GM12864 (cell line): ENCODE measurements around the gene CNPY4.

ENCODE experiments used
- DNase-seq: peaks from one replicate; pipeline ENCODE4 v3.0.0-alpha.2; 2011; ENCODE audit warnings: low read depth
- H3K4me3 ChIP-seq: 2 replicates; pipeline ENCODE4 v1.5.1; 2011; ENCODE audit warnings: mild to moderate bottlenecking, low read depth, low read length, control low read depth
- TF ChIP-seq, protein P1 (sequence below): IDR thresholded peaks from 2 replicates; pipeline ENCODE4 v1.5.1; 2011; ENCODE audit warnings: low read depth, mild to moderate bottlenecking, moderate library complexity, low read length, control low read depth, inconsistent platforms; ENCODE audit errors: missing control alignments

Gene CNPY4

DNA sequence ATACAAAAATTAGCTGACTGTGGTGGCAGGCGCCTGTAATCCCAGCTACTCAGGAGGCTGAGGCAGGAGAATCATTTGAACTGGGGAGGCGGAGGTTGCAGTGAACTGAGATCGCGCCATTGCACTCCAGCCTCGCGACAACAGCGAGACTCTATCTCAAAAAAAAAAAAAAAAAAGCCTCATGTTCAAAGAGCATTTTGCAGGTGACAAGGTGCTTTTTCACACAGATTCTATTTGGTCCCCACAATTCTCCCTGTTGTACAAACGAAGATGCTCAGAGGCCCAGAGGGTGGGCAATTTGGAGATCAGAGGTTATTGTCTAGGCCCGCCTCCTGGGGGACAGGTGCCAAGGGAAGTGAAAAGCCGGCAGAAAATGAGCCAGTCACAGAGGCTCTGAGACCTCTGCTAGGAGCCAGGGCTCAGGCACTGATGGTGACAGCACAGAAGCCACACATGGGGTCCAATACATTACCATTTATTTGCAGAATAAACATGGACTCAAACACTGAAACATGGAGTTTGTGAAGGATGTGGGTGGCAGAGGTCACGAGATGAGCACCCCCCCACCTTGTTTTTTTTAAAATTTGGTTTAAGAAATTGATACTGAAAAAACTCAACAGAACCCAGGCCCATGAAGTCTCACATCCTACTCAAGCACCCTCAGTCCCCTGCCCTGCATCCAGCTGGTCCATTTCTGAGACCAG, 49.9 kb downstream of the CNPY4 start:
- TF ChIP-seq, protein P1, sequence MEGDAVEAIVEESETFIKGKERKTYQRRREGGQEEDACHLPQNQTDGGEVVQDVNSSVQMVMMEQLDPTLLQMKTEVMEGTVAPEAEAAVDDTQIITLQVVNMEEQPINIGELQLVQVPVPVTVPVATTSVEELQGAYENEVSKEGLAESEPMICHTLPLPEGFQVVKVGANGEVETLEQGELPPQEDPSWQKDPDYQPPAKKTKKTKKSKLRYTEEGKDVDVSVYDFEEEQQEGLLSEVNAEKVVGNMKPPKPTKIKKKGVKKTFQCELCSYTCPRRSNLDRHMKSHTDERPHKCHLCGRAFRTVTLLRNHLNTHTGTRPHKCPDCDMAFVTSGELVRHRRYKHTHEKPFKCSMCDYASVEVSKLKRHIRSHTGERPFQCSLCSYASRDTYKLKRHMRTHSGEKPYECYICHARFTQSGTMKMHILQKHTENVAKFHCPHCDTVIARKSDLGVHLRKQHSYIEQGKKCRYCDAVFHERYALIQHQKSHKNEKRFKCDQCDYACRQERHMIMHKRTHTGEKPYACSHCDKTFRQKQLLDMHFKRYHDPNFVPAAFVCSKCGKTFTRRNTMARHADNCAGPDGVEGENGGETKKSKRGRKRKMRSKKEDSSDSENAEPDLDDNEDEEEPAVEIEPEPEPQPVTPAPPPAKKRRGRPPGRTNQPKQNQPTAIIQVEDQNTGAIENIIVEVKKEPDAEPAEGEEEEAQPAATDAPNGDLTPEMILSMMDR = no peak
- no peak overlapping the region for H3K4me3 ChIP-seq
- no peak for DNase-seq

DNA sequence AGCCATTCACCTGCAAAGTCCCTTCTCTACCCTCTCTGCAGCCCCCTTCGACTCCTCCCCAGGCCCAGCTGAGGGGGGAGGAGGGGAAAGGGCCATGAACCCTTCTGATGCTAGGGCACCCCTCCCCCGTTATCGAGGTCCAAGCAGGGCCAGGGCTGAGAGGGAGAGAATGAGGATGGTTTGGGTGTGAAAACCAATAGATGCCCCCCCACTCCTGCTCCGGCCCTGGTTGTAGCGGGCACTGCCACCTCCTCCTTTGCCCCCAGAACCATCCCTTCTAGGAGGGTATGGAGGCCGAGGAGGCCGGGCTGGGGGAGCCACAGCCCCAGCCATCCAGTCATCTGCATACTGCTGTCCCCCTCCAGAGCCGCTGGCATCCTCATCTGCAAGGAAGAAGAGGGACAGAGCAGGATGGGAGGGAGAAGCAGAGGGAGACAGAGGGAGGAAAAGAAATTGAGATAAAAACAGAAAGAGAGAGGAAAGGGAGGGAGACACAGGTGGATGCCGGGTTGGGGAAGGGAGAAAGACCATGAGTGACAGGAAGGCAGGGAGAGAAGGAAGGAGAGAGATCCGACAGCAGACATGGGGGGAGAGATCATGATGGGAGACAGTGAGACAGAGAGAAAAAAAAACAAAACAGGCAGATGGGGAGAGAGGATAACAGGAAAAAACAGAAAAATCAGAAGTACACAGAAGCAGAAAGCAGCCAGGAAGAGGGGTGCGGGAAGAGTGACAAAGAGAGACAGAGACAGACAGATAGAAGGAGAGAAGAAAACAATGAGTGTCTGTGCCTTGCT, 50.9 kb downstream of the CNPY4 start:
- TF ChIP-seq, protein P1 = no peak
- no peak for DNase-seq
- H3K4me3 ChIP-seq = no peak overlapping the region

DNA sequence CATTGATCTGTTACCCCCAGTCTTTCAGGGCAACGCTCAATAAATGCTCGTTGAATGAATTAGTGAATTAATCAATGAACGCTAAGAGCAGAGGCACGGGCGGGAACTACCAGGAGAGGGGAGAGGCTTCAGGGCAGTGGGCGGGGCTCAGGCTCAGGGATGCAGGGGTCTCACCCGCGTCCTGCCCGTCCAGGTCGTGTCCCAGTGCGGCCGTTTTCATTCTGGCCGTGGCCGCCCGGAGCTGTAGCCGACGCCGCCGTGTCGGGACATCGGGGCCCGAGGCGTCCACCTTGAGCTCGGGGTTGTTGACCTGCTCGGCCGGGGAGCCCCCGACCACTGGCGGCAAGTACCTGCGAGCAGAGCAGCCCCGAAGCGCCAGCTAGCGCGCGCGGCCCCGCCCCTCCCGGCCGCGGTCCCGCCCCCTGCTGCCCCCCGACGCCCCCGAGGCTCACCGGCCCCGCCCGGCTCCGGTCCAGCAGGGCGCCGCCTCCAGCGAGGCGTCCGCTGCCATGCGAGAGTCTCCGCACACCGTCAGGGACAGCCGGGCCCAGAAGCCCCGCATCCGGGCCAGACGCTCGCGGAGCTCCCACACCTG, 51.8 kb downstream of the CNPY4 start:
- DNase-seq = no peak
- peak overlapping the region; percentile 11; the same call in 1 of the 2 replicates for H3K4me3 ChIP-seq

DNA sequence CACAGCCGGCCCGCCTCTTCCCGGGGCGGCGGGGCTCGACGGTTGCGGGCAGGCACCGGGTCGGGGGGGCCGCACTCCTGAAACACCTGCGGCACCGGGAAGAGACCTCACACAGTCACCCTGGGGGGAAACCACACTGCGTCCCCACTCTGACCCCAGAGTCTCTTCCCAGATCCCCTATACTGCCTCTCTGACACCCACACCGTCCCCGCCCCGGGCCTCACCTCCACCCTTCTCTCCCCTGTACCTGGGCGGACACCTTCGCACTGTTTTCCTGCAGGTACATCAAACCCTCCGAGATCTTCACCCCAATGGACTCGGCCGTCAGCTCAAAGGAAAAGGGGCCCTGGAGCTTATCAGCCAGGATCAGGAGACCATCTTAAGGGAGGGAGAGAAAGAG, 52.4 kb downstream of the CNPY4 start:
- no peak overlapping the region; the same call in 1 of the 2 replicates for H3K4me3 ChIP-seq
- no peak for DNase-seq
- TF ChIP-seq, protein P1 = no peak

More for the DNA sequence above, 51.8 kb downstream of the CNPY4 start:
- TF ChIP-seq, protein P1 = no peak

DNA sequence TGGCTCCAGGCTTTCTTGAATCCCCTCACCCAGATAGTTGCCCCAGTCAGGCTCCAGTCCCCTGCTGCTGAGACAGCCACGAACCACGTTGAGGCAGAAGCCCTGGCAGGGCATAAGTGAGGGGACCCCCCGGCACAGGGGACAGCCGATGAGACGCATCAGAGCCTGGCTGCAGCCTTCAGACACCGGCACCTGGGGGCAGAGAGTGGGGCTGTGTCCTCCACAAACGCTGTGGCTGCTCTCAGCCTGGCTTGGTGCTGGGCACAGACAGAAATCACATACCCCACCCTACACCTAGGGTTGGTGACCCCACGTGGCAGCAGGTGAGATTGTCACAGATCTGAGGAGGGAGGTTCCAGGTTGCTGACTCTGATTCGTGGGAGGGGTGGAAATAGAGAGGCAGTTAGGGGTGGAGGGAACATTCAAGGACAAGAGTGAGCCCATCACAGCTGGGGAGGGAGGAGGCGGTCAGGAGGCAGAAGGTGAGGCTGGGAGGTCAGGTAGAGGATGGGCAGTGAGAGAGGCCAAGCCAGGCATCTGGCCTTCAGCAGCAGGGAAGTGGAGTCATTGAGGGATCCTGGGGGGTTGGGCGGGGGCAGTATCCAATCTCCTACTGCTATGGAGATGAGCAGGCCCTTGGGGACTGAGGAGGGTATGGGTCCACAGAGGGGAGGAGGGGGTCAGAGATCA, 54.5 kb downstream of the CNPY4 start:
- DNase-seq = no peak
- TF ChIP-seq, protein P1 = no peak
- no peak overlapping the region for H3K4me3 ChIP-seq

DNA sequence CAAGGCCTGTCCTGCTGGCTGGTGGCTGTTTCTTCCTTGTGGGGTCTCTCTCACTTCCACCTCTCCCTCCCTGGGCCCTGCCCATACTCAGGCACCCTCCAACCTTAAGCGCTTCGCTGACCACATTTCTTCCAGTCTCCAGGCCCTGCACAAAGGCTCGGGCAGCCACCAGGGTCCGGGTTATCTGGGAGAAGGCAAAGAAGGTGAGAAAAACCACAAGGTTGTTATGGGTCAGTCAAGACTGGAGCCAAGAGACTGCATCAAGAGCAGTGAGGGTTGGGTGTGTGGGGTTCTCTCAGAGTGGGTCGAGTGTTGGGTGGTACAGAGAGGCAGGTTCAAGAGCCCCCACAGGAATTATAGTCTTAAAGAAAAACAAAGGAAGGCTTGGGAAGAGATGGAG, 55.1 kb downstream of the CNPY4 start:
- TF ChIP-seq, protein P1 = no peak
- DNase-seq = no peak
- no peak overlapping the region for H3K4me3 ChIP-seq
